GM23338 (cell line): ENCODE results near the gene PTH1R. TPM values are rescaled to one million over a fixed set of nuclear protein-coding genes. Genes with fewer than 3 reads are reported as not detected.

Experiments used
- ATAC-seq: fragments of 200-7000 bp; cut with Tn5 transposase; 3 replicates; pipeline ENCODE4 v1.9.1; 2020
- DNase-seq: peaks from one replicate; pipeline ENCODE4 v3.0.0-alpha.2; 2015; ENCODE audit warnings: low spot score
- H2AFZ ChIP-seq: fragments of 200-600 bp; sonication (generic); 2 replicates; pipeline ENCODE4 v1.8.0; 2016; ENCODE audit warnings: antibody characterized with exemption, mild to moderate bottlenecking, moderate library complexity
- H3F3A ChIP-seq: fragments of 200-600 bp; sonication (generic); replicated peaks from 2 replicates; pipeline ENCODE4 v1.8.0; 2017; ENCODE audit warnings: antibody characterized with exemption, mixed run types, low read depth
- H3K27ac ChIP-seq: fragments of 200-600 bp; sonication (generic); 2 replicates; pipeline ENCODE4 v1.6.1; 2016; ENCODE audit warnings: low read depth
- H3K27me3 ChIP-seq: fragments of 200-600 bp; sonication (generic); 2 replicates; pipeline ENCODE4 v1.8.0; 2016; ENCODE audit warnings: mild to moderate bottlenecking, mixed run types, moderate library complexity; ENCODE audit not compliant: insufficient read depth
- H3K36me3 ChIP-seq: fragments of 200-600 bp; sonication (generic); 2 replicates; pipeline ENCODE4 v1.8.0; 2016; ENCODE audit warnings: mild to moderate bottlenecking; ENCODE audit not compliant: insufficient read depth
- H3K4me1 ChIP-seq: fragments of 200-600 bp; sonication (generic); 2 replicates; pipeline ENCODE4 v1.8.0; 2016; ENCODE audit warnings: mild to moderate bottlenecking, moderate library complexity; ENCODE audit not compliant: insufficient read depth
- H3K4me2 ChIP-seq: fragments of 200-600 bp; sonication (generic); 2 replicates; pipeline ENCODE4 v1.7.1; 2017; ENCODE audit warnings: mixed run types
- H3K4me3 ChIP-seq: fragments of 200-600 bp; sonication (generic); 2 replicates; pipeline ENCODE4 v1.6.1; 2016; ENCODE audit warnings: mixed run types
- H3K79me2 ChIP-seq: fragments of 200-600 bp; sonication (generic); replicated peaks from 2 replicates; pipeline ENCODE4 v1.8.0; 2017; ENCODE audit warnings: mild to moderate bottlenecking; ENCODE audit not compliant: insufficient read depth
- H3K9me2 ChIP-seq: fragments of 200-600 bp; sonication (generic); 2 replicates; pipeline ENCODE4 v1.8.0; 2017; ENCODE audit not compliant: insufficient read depth
- H4K20me1 ChIP-seq: fragments of 200-600 bp; sonication (generic); replicated peaks from 2 replicates; pipeline ENCODE4 v1.8.0; 2017; ENCODE audit warnings: mild to moderate bottlenecking; ENCODE audit not compliant: insufficient read depth
- H3K27ac Mint-ChIP-seq: 2 replicates; pipeline ENCODE4 v1.8.0; 2020; ENCODE audit warnings: inconsistent platforms, mild to moderate bottlenecking, moderate library complexity, mixed read lengths
- H3K27me3 Mint-ChIP-seq: 3 replicates; pipeline ENCODE4 v1.8.0; 2022; ENCODE audit warnings: low read depth, mild to moderate bottlenecking, moderate library complexity, mixed read lengths, inconsistent platforms; ENCODE audit not compliant: insufficient read depth, poor library complexity
- H3K36me3 Mint-ChIP-seq: 3 replicates; pipeline ENCODE4 v1.8.0; 2021; ENCODE audit warnings: low read depth, mild to moderate bottlenecking, inconsistent platforms, moderate library complexity, mixed read lengths
- H3K4me1 Mint-ChIP-seq: 3 replicates; pipeline ENCODE4 v1.8.0; 2020; ENCODE audit warnings: mild to moderate bottlenecking, inconsistent platforms, mixed read lengths
- H3K4me3 Mint-ChIP-seq: 3 replicates; pipeline ENCODE4 v1.8.0; 2021; ENCODE audit warnings: moderate library complexity, mild to moderate bottlenecking, inconsistent platforms, mixed read lengths
- H3K9me3 Mint-ChIP-seq: 3 replicates; pipeline ENCODE4 v1.8.0; 2020; ENCODE audit warnings: moderate library complexity, mild to moderate bottlenecking, inconsistent platforms, mixed read lengths
- CREB1 ChIP-seq: fragments of 250-450 bp; sonication (Bioruptor Pico); IDR thresholded peaks from 2 replicates; pipeline ENCODE4 v1.5.0; 2020; ENCODE audit warnings: low read depth, mild to moderate bottlenecking, moderate library complexity
- ETS1 ChIP-seq: IDR thresholded peaks from 2 replicates; pipeline ENCODE4 v1.6.1; 2016; ENCODE audit warnings: antibody characterized with exemption
- EZH2phosphoT487 ChIP-seq: fragments of 200-600 bp; sonication (generic); IDR thresholded peaks from one replicate; pipeline ENCODE4 v1.8.1; 2018; ENCODE audit warnings: antibody characterized with exemption; ENCODE audit not compliant: unreplicated experiment
- NANOG ChIP-seq: IDR thresholded peaks from 2 replicates; pipeline ENCODE4 v1.6.1; 2016; ENCODE audit warnings: antibody characterized with exemption, borderline replicate concordance
- POLR2AphosphoS5 ChIP-seq: IDR thresholded peaks from 2 replicates; pipeline ENCODE4 v1.6.1; 2016; ENCODE audit warnings: antibody characterized with exemption, low read depth
- REST ChIP-seq: IDR thresholded peaks from one replicate; pipeline ENCODE4 v1.6.1; 2018; ENCODE audit warnings: antibody characterized with exemption; ENCODE audit not compliant: unreplicated experiment
- STAT1 ChIP-seq: IDR thresholded peaks from one replicate; pipeline ENCODE4 v1.6.1; 2016; ENCODE audit warnings: antibody characterized with exemption; ENCODE audit not compliant: unreplicated experiment
- ZNF114 ChIP-seq: fragments of 250-450 bp; sonication (Bioruptor Pico); IDR thresholded peaks from 2 replicates; pipeline ENCODE4 v1.5.0; 2020; ENCODE audit warnings: mild to moderate bottlenecking, moderate library complexity
- ZNF331 ChIP-seq: fragments of 250-450 bp; sonication (Bioruptor Pico); IDR thresholded peaks from 2 replicates; pipeline ENCODE4 v1.5.0; 2020; ENCODE audit warnings: low read depth, mild to moderate bottlenecking, moderate library complexity
- ZNF462 ChIP-seq: fragments of 250-450 bp; sonication (Bioruptor Pico); IDR thresholded peaks from 2 replicates; pipeline ENCODE4 v1.5.0; 2020; ENCODE audit warnings: mild to moderate bottlenecking, moderate library complexity
- polyA plus RNA-seq: library from polyadenylated mRNA; unstranded; fragments of >200 nt; fragmentation: Nextera tagmentation; extraction: Ambion mirVana; gene quantifications from 2 replicates; pipeline ENCODE4 v1.2.1, GENCODE V29; 2016
- total RNA-seq: library from RNA; depleted of rRNA; stranded (reverse); fragments of >200 nt; shearing (Covaris generic); gene quantifications from 2 replicates; pipeline ENCODE4 v1.2.3, GENCODE V29; 2014

PTH1R gene
- total and polyA plus RNA-seq, 2 experiments from 2014 or later, result 1.3 to 1.9 TPM

- Histone ChIP-seq H3K27ac (no peak overlapping the region), H4K20me1 (no peaks in the 10 kb centered on the region), H3K79me2 (no peaks in the 10 kb centered on the region), H3K9me2 (no peaks in the 10 kb centered on the region), H3F3A (0 out of 2 replicates have a peak, but pooled peaks cover 3% of the 10 kb centered on the region), H3K4me1 (peaks cover 4% of the 10 kb centered on the region), H3K27me3 (peaks cover 14% of the 10 kb centered on the region; the same call in 1 of the 2 replicates), H2AFZ (no peak overlapping the region), H3K4me3 (no peak overlapping the region), H3K4me2 (no peak overlapping the region), H3K36me3 (no peaks in the 10 kb centered on the region)
- DNase-seq, result no peak
- TF ChIP-seq ZNF114 (CRISPR knock-in tag) (no peak), CREB1 (CRISPR knock-in tag) (no peak), EZH2phosphoT487 (no peak), REST (no peak), POLR2AphosphoS5 (no peak), STAT1 (no peak), NANOG (no peak), ZNF462 (CRISPR knock-in tag) (no peak), ZNF331 (CRISPR knock-in tag) (no peak), ETS1 (no peak)
- no peak overlapping the region for H3K4me3 Mint-ChIP-seq
- H3K9me3 Mint-ChIP-seq, result no peaks in the 10 kb centered on the region; the same call in 2 of the 3 replicates
- peaks cover 13% of the 10 kb centered on the region; the same call in 2 of the 3 replicates for H3K4me1 Mint-ChIP-seq
- ATAC-seq, result no peak
- H3K27me3 Mint-ChIP-seq, result peaks cover 16% of the 10 kb centered on the region
- no peaks in the 10 kb centered on the region for H3K36me3 Mint-ChIP-seq
- no peak overlapping the region for H3K27ac Mint-ChIP-seq
Measured at GRCh38 chr3:46849045-46849631, 28.4 kb upstream of the PTH1R start.
